Epithelial cell of esophagus (primary cell): ENCODE measurements around the gene FARP1.

Experiments used
- DNase-seq: peaks from one replicate; pipeline ENCODE4 v3.0.0; 2010; ENCODE audit warnings: low read depth
- H3K4me3 ChIP-seq: 2 replicates; pipeline ENCODE4 v1.5.1; 2011; ENCODE audit warnings: mild to moderate bottlenecking, low read length, control low read depth
- CTCF ChIP-seq: IDR thresholded peaks from 2 replicates; pipeline ENCODE4 v1.5.1; 2011; ENCODE audit warnings: low read depth, mild to moderate bottlenecking, low read length, control low read depth, inconsistent platforms; ENCODE audit not compliant: insufficient read depth; ENCODE audit errors: missing control alignments

FARP1 gene

GRCh38 chr13:98308086-98308911, 165.4 kb downstream of the FARP1 start:
- no peak for TF ChIP-seq CTCF
- no peak overlapping the region for H3K4me3 ChIP-seq
- DNase-seq = no peak

GRCh38 chr13:98309569-98310335, 166.9 kb downstream of the FARP1 start:
- DNase-seq = no peak
- no peak for TF ChIP-seq CTCF
- no peak overlapping the region for H3K4me3 ChIP-seq

GRCh38 chr13:98310485-98311199, 167.7 kb downstream of the FARP1 start:
- no peak overlapping the region for H3K4me3 ChIP-seq
- no peak for DNase-seq
- TF ChIP-seq CTCF = no peak

GRCh38 chr13:98311200-98311548, 168.3 kb downstream of the FARP1 start:
- TF ChIP-seq CTCF = no peak
- no peak for DNase-seq
- no peak overlapping the region for H3K4me3 ChIP-seq

GRCh38 chr13:98312606-98313005, 169.7 kb downstream of the FARP1 start:
- TF ChIP-seq CTCF = no peak
- DNase-seq = no peak
- H3K4me3 ChIP-seq = no peak overlapping the region

- TF ChIP-seq CTCF = no peak
Observed at GRCh38 chr13:98313023-98313921, 170.4 kb downstream of the FARP1 start.

More at GRCh38 chr13:98313023-98313921, 170.4 kb downstream of the FARP1 start:
- DNase-seq = no peak
- H3K4me3 ChIP-seq = no peak overlapping the region
